ENCODE measurements around the gene MYRF. TPM values are rescaled to one million over a fixed set of nuclear protein-coding genes. Genes with fewer than 3 reads are reported as not detected.

MYRF gene
- total RNA-seq, 2 donors from 2014 or later = 33.2 to 47.5 TPM

- DNase-seq = no peak
- Histone ChIP-seq H3K4me1 (peaks cover 22% of the 10 kb centered on the region), H3K36me3 (replicated peaks in 1 of 2; ENCODE audit: insufficient read depth in 1 of 2, low read depth in 2 of 2) (peaks cover 0 to 19% of the 10 kb centered on the region in 2 donors), H3K27me3 (no peaks in the 10 kb centered on the region), H3K4me3 (no peak overlapping the region), H3K27ac (no peak overlapping the region), H3K9me3 (no peaks in the 10 kb centered on the region)
- WGBS, 2 donors = 88 to 89% methylated on average over 10 to 14 of the region's 14 CpGs
- ATAC-seq = no peak
- intact Hi-C loops (cut with DNase I) = loop anchor here (5.0 kb wide), 1 partner anchor 38 kb away; no protein-coding TSS in a partner anchor
- TF ChIP-seq CTCF (IDR thresholded peaks at IDR 0.05) = no peak
- TF ChIP-seq POLR2A (IDR thresholded peaks at IDR 0.05) = no peak
These were observed 27.5 kb downstream of the MYRF start for GRCh38 chr11:61779666-61780525.

GRCh38 chr11:61780581-61781162 lies 28.2 kb downstream of the MYRF start:
- 82 to 89% methylated on average over 9 of the region's 9 CpGs for WGBS, 2 donors
- peaks cover 22% of the 10 kb centered on the region for H3K4me1 ChIP-seq
- DNase-seq (no peak), ATAC-seq (no peak)
- no peaks in the 10 kb centered on the region for H3K27me3 ChIP-seq
- H3K4me3 ChIP-seq = no peak overlapping the region
- peaks cover 0 to 25% of the 10 kb centered on the region in 2 donors for H3K36me3 ChIP-seq (replicated peaks in 1 of 2; ENCODE audit: insufficient read depth in 1 of 2, low read depth in 2 of 2)
- H3K9me3 ChIP-seq = no peaks in the 10 kb centered on the region
- H3K27ac ChIP-seq = no peak overlapping the region
- TF ChIP-seq CTCF (IDR thresholded peaks at IDR 0.05) (no peak), POLR2A (IDR thresholded peaks at IDR 0.05) (no peak)
- intact Hi-C loops (cut with DNase I) = loop anchor here (5.0 kb wide), 1 partner anchor 38 kb away; no protein-coding TSS in a partner anchor

- Histone ChIP-seq H3K27ac (no peak overlapping the region), H3K4me3 (no peak overlapping the region), H3K27me3 (no peaks in the 10 kb centered on the region), H3K4me1 (peaks cover 17% of the 10 kb centered on the region), H3K9me3 (no peaks in the 10 kb centered on the region), H3K36me3 (replicated peaks in 1 of 2; ENCODE audit: insufficient read depth in 1 of 2, low read depth in 2 of 2) (peaks cover 0 to 31% of the 10 kb centered on the region in 2 donors)
- intact Hi-C loops (cut with DNase I) = loop anchor here (5.0 kb wide), 1 partner anchor 39 kb away; no protein-coding TSS in a partner anchor
- 68% methylated on average over 5 of the region's 5 CpGs; no CpG with 5 or more reads in 1 of the 2 donors for WGBS, 2 donors
- no peak for ATAC-seq
- DNase-seq = no peak
- TF ChIP-seq CTCF (IDR thresholded peaks at IDR 0.05) (no peak), POLR2A (IDR thresholded peaks at IDR 0.05) (no peak)
These were observed 29.1 kb downstream of the MYRF start for GRCh38 chr11:61781585-61781984.

- ATAC-seq = no peak
- no peak for DNase-seq
- Histone ChIP-seq H3K27me3 (no peaks in the 10 kb centered on the region), H3K36me3 (replicated peaks in 1 of 2; ENCODE audit: insufficient read depth in 1 of 2, low read depth in 2 of 2) (peaks cover 0 to 37% of the 10 kb centered on the region in 2 donors), H3K27ac (no peak overlapping the region), H3K9me3 (no peaks in the 10 kb centered on the region), H3K4me1 (peaks cover 10% of the 10 kb centered on the region), H3K4me3 (no peak overlapping the region)
- 88 to 89% methylated on average over 3 of the region's 3 CpGs for WGBS, 2 donors
- intact Hi-C loops (cut with DNase I) = loop anchor here (5.0 kb wide), 1 partner anchor 40 kb away; no protein-coding TSS in a partner anchor
- no peak for TF ChIP-seq CTCF (IDR thresholded peaks at IDR 0.05)
- TF ChIP-seq POLR2A (IDR thresholded peaks at IDR 0.05) = no peak
These were observed 29.9 kb downstream of the MYRF start for GRCh38 chr11:61782299-61782698.
